Uterus (tissue), 2 donors: Measurements from ENCODE around the gene PPP1R3E.

Experiments
- CTCF ChIP-seq, 4 experiments: fragments of 200-600 bp in 2 of 4; fragments of 450-650 bp in 2 of 4; sonication (generic) in 2 of 4; IDR thresholded peaks; one replicate each; pipeline ENCODE4 v1.5.1; 2016 to 2019; ENCODE audit warnings: antibody characterized with exemption in 4 of 4, mild to moderate bottlenecking in 2 of 4, moderate library complexity in 1 of 4
- POLR2A ChIP-seq, 2 donors: fragments of 450-650 bp; IDR thresholded peaks; one replicate each; pipeline ENCODE4 v1.6.1; 2016; ENCODE audit warnings: antibody characterized with exemption in 2 of 2, mild to moderate bottlenecking in 1 of 2, moderate library complexity in 1 of 2

DNA sequence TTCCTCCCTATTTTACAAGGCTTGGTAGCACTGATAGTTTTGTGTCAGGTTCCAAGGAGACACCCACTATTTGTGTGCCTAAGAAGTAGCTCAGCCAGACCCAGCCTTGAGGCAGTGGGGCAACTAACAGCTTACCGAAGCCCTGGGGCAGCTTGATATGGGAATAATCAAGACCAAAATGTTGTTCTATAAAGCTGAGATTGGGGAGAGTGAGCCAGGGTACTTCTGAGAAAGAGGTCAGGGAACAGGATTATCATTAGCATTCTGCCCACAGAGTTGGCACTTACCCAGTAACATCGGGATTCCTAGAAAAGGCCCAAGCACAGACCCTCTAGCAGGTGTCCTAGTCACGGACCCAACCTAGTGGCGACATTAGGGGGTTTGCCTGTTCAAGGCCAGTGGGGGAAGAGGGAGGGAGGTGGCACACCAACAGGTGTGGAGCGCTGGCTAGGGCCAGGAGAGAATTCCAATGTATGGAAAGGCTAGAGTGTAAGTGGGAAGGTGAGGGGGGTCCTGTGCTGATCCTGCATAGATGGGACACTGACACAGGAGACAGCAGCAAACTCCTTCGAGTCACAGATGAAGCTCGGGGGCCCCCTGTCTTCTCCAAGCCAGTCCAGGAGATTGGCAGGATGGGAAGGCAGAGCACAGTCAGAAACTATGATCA lies 4.9 kb downstream of the PPP1R3E start:
- no peak for TF ChIP-seq CTCF (IDR thresholded peaks at IDR 0.05)
- no peak for TF ChIP-seq POLR2A (IDR thresholded peaks at IDR 0.05)
